ENCODE data around the gene WRAP73. TPM values are rescaled to one million over a fixed set of nuclear protein-coding genes. Genes with fewer than 3 reads are reported as not detected.

WRAP73 gene, protein sequence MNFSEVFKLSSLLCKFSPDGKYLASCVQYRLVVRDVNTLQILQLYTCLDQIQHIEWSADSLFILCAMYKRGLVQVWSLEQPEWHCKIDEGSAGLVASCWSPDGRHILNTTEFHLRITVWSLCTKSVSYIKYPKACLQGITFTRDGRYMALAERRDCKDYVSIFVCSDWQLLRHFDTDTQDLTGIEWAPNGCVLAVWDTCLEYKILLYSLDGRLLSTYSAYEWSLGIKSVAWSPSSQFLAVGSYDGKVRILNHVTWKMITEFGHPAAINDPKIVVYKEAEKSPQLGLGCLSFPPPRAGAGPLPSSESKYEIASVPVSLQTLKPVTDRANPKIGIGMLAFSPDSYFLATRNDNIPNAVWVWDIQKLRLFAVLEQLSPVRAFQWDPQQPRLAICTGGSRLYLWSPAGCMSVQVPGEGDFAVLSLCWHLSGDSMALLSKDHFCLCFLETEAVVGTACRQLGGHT
- 8.9 TPM for total RNA-seq

DNA sequence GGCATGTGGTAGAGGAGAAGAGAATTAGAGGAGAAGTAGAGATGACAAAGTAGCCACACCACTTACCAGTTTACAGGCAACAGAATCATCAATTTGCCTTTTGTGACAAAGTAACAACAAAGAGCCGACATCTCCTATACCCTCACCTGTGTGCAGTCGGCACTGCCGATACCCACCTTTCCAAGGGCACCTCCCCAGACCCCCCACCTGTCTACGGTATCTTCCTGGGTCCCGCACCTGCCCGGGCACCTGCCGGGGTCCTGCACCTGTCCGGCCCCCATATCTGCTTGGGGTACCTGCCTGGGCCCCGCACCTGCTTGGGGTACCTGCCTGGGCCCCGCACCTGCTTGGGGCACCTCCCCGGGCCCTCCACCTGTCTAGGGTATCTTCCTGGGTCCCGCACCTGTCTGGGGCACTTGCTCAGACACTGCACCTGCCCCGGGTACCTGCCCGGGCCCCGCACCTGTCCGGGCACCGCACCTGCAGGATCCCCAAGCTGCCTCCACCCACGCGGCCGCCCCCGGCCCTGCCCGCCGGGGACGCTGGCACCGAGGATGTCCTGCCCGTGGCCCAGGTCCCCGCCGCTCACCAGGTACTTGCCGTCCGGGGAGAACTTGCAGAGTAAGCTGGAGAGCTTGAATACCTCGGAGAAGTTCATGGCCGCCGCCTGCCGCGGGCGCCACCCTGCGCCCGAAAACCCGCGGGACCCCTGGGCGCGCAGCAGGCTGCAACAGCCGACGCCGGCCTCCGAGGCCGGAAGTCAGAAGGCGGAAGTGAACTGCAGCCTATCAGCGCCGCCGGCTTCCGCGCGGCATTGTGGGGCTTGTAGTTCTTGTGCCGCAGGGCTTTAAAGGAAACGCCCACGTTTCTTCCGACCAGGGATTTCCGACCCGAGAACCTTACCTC is at the start of gene WRAP73:
Gene WRAP73, minus strand, starts transcription at position 762 of the 906 bp plus-strand sequence. Its CDS starts 104 bp downstream, at position 658.
- ATAC-seq (peak; percentile 94), DNase-seq (ENCODE audit: low spot score) (peak; percentile 88)

DNA sequence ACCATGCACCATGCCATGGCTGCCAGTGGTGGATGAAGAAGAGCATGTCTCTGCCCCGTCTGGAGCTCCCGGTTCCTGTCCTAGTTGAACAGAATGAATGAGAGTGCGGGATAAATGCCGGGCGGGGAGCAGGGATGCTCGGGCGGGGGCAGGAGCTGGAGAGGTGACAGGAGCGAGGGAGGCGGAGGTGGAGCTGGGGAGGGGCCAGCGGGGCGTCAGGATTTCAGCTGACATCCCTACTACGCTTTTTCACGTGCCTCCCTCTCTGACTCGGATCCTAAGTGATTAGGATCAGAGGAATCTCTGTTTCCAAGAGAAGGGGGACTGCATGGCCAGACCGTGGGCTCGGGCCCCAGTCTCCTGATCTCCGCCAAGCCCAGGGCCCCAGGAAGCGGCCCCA is 49.7 kb upstream of the WRAP73 start:
- DNase-seq (ENCODE audit: low spot score), result no peak
- ATAC-seq, result no peak

DNA sequence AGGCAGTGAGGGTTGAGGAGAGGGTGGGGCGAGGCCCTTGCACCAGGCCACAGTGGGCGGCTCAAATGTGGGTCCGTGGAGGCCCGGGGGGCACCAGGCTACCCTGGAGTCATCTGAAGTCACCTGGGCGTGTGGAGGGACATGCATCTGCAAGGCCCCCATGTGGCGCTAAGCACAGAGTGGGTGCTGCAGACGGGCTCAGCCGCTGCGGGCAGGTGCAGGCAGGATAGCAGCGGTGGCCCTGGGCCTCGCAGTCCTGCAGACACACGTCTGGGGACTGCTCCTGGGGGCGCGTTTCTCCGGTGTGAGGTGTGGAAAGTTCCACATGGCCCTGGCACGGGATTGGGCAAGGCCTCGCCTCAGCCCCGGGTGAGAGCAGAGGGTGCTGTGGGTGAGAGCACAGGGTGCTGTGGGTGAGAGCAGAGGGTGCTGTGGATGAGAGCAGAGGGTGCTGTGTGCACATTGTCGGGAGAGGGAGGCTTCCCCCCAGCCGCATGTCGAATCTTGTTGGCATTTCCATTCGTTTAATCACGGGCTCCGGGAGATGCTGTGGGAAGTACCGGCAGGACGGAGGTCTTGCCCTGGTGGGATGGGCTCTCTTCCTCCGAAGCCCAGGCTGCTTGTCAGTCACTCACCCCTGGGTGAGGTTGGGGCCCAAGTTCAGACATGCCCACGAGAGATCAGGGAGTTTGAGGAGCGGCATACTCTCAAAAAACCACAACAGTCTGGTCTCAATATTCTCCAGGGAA is 48.9 kb upstream of the WRAP73 start:
- no peak for DNase-seq (ENCODE audit: low spot score)

DNA sequence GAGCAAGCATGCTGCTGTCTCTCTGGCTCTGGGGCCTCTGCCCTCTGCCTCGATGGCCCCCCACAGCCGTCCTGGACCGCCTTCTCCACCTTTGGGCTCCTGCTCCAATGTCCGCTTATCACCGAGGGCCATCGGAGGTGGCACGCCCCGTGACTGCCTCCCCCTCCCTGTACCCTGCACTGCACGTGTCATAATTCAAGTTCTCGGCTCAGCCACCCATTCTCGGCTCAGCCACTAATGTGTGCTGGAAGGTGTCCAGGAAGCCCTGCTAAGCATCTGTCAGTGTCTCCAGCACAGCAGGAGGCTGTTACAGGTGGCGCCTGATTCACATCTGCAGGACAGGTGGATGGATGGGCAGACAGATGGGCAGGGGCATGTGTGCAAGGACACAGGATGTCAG is 47.9 kb upstream of the WRAP73 start:
- DNase-seq (ENCODE audit: low spot score) (no peak), ATAC-seq (no peak)

More for the DNA sequence above, 48.9 kb upstream of the WRAP73 start:
- no peak for ATAC-seq

DNA sequence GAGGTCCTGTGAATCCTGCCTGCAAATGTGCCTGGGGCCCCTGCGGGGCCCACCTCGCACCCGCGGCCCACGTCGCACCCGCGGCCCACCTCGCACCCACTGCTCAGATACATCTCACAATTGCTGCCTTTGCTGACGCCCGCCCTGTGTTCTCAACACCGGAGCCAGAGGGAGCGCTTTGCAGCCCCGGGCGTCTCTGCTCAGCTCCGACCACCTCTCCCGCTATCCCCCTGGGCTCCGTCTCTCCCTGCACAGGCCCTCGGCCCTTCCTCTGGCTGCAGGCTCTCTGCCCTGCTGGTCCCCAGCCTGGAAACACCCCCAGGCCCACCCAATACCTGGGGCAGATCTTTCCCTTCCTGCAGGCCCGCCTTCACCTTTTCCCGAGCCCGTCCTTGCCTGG is 47.2 kb upstream of the WRAP73 start:
- DNase-seq (ENCODE audit: low spot score), result no peak
- ATAC-seq, result no peak

DNA sequence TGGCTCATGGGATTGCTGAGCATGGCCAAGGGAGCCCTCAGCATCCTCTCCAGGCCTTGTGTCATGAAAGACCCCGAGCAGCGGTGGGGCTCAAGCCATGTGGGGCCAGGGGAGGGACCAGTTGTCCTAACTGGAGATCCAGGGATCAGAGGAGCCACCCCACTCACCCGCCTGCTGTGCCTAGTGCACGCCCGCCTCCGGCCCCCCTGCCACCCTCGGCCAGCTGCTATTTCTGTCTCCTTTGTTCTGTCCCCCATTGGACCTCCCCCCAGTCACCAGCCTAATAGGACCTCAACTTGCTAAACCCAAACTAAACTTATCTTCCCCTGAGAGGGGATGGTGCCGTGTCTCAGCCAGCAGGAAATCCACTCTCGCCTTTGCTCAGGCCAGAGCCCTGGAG is 46.8 kb upstream of the WRAP73 start:
- ATAC-seq (no peak), DNase-seq (ENCODE audit: low spot score) (no peak)

DNA sequence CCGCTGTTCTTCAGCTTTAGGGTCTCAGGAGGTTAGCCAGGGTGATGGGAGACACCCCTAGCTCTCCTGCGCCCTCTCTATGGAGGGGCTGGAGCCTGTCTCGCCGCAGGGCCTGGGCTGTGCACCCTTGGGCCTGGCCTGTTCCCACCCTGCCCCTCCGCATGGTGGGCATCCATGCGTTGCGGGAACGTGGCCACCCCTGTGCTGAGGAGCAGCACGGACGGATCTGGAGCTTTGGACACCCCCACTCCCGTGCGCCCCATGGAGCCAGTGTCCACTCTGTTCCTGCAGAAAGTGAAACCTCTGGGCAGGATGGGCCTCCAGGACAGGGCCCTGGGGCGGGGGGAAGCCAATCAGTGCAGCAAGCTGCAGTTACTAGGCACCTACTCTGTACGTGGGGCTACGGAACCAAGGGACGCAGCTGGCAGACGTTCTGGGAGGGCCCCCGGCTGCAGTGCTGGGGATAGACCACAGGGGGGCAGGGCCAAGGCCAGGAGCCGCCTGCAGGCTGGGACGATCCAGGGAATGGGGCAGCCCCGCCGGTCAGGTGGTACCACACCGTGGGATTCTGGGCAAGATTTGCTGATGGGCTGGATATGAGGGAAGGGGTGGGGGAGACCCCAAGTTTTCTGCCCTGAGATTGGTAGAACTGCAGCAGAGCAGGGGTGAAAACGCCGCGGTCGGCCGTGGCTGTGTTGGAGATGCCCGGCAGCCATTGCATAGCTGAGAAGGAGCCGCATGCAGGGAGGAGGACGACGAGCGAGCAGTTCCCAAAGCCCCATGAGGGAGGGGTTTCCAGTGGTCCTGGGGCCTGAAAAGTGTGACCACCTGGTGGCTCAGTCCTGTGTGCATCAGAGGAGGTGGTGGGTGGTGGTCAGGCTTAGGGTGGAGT is 45.7 kb upstream of the WRAP73 start:
- ATAC-seq (peak; percentile 93), DNase-seq (ENCODE audit: low spot score) (no peak)

DNA sequence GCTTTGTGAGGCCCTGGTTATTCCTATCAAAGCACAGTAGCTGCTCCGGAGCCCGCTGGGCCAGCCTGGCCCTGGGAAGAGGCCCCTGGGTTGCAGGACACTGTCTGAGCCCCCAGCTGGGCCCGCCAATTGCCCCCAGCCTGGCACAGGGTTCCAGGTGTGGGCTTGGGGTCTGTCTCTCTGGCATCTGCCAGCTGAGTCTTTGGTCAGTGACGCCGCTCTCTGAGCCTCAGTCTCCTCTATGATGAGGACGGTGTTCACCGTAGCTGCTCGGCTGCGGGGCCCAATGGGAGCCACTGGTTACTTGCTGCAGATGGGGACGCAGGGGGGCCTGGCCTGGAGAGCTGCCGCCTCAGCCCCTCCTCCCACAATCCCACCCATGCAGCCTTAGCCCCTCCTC is 43.4 kb upstream of the WRAP73 start:
- DNase-seq (ENCODE audit: low spot score) (no peak), ATAC-seq (no peak)

DNA sequence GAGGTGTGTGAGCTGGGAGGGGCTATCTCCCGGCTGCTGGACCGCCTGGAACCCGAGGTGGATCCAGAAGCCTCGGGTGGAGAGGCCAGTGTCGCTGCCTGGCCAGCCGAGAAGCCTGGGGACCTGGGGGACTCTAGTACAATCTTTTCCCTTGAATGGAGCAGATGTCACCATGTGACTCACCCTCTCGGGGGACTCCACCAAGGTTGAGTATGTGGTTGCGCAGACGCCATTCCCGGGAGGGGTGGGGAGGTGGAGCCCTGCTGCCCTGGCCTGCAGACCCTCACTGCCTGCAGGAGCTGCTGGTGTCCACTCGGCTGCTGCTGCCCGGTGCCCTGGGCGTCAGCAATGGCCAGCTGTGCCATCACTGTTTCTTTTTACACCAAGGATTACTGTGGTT is 42.7 kb upstream of the WRAP73 start:
- DNase-seq (ENCODE audit: low spot score), result no peak
- ATAC-seq, result no peak

DNA sequence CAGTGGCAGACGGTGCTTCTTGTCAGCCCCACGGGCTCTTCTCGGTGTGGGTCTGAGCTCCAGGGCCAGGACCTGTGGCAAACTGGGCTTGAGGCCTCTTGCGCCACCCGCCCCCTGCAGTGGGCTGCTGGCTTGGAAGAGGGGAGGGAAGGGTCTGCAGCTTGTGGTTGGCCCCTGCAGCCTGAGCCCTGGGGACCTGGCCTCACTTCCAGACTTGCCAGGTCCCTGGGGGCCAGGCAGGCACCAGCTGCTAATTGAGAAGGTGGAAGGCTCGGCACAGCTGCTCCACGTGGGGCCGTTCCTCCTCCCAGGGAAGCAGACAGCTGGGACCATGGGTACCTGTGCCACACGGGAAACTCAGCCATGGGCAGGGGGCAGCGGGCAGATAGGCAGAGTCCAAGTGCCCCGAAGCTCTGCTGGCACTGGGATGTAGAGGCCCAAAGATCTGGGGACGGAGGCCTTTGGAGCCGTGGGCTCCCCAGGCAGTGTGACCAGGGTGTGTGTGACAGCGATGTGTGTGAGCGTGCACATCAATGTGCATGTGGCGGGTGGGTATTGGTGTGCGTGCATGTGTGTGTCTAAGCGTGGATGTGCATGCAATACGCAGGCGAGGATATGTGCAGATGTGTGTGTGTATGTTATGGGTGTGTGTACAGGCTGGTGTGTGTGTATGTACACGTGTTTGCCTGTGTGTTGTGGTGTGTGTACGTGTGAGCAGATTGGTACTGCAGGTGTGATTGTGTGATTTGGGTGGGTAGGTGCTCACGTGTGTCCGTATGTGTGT is 41.7 kb upstream of the WRAP73 start:
- DNase-seq (ENCODE audit: low spot score) (no peak), ATAC-seq (no peak)

DNA sequence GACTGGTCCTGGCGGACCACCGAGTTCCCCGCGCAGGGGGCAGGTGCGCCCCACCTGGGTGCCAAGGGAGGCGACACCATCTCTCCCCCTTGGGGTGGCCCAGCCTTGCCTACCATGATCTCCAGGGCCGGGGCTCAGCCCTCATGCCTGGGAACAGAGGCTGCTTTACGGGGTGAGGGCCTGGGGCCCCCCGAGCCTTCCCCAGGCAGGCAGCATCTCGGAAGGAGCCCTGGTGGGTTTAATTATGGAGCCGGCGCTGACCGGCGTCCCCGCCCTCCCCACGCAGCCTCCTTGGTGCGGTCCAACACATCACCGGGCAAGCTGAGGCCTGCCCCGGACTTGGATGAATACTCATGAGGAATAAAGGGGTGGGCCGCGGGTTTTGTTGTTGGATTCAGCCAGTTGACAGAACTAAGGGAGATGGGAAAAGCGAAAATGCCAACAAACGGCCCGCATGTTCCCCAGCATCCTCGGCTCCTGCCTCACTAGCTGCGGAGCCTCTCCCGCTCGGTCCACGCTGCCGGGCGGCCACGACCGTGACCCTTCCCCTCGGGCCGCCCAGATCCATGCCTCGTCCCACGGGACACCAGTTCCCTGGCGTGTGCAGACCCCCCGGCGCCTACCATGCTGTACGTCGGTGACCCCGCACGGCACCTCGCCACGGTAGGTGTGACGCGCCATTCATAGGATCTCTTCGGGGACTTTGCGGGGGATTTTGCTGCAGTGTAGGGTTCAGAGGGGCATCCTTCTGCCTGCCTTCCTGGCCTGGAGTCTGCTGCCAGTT is 40.6 kb upstream of the WRAP73 start:
- no peak for ATAC-seq
- DNase-seq (ENCODE audit: low spot score), result no peak

DNA sequence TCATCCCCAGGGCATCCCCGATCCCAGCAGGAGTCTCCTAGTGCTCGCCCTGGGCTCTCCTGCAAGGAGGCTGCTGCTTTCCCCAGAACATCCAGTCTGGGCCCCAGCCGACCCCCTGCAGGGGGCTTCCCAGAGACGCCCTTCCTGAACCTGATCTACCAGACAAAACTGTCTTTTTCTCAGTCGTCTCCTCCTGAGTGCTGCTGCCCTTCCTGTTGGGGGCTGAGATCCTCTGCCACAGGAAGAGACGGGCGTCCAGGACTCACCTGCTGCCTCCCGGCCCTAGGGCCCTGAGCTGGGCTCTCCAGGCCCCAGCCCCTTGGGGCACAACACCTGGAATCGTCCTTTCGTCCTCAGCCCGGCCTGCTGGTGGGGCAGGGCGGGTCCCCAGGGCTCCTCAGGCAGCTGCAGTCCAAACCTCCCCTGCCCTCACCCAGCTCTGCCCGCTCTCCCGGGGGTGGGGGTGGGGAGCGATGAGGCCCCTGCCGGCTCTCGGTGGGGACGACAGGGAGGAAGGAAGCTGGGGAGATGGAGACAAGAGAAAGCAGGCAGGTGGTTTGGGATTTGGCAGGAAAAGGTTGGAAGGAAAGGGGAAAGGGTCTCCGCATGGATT is 39.3 kb upstream of the WRAP73 start:
- ATAC-seq (no peak), DNase-seq (ENCODE audit: low spot score) (no peak)

DNA sequence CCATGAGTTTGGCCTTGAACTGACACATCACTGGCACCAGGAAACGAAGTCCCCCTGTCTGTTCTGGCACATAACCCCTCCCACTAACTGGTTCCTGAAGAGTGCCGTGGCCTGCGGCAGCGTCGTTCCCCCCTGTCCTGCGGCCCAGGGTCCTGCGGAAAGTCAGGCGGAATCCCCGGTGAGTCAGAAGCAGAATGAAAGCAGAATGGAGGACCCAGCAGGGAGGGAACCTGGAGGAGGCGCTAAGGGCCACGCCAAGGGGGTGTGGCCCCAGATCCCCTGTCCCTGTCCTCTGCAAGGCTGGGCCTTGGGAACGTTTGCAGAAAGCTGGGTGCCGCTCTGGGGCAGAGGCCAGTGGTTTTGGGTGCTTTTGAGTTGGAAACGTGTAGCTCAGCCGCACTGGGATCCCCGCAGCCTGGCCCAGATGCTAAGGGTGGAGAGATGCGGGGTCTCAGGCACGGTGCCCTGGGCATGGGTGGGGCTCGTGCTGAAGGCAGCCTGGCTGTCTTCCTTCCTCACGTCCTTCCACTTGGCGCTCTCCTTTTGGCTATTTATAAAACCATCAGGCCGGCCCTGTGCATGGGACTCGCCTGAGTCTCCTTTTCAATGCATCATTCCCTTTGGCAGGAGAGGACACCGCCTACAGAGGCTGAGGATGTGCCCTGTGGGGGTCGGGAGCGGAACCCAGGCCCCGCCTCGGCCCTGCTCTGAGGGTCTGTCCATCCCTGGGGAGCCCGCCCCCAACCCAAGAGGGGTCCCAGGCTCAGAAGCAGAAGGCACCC is 38.6 kb upstream of the WRAP73 start:
- DNase-seq (ENCODE audit: low spot score), result no peak
- ATAC-seq, result no peak

DNA sequence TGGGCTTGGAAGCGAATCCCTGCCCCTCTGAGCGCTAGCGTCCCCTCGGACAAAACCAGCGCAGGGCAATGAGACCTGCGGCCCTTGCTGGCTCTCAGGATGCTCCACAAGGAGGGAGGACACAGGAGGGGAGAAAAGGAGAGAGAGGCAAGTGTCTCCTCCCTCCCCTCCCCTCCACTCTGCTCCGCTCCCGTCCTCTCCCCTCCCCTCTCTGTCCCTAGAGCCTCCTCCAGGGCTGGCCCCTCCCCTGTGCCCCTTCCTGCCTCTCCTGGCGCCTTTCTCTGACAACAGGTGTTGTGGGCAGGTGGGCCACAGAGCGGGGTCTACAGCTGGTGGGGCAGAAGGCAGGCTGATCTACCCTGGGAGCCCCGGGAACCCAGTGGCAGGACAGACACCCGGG is 37.6 kb upstream of the WRAP73 start:
- ATAC-seq, result no peak

DNA sequence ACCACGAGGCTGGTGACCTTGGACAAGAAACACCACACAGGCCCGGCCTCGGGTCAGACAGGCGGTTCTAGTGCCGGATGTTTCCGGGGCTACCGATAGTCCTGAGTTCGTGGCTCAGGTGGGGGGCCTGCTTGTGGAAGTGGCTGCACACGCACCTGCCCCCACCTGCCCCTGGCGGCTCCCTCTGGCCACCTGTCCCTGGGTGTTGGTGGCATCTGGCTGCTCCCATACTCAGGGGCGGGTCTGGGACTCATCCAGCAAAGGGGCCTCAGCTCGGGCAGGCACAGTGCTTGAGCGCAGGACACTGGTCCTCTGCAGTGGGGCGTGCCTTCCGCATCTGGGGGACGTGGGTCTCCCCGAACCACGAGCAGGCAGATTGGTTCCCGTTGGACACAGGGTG is 36.0 kb upstream of the WRAP73 start:
- ATAC-seq (no peak), DNase-seq (ENCODE audit: low spot score) (no peak)

More for the DNA sequence above, 37.6 kb upstream of the WRAP73 start:
- no peak for DNase-seq (ENCODE audit: low spot score)

DNA sequence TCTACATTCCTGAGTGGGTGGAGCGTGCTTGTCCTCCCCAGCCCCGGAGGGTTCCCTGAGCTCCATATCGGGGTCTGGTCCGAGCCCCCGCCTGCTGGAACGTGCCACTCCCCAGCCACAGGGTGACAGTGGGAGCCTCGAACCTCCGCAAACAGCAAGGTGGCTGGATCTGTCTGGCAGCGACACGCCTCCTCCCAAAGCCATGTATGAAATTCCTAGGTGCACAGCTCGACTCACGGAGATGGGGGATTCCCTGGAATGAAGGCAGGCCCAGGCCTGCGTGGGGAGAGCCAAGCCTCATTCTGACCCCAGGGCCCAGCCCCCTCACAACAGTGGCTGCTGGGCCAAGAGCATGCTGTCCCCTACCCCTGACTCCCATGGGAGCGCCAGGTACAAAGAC is 35.3 kb upstream of the WRAP73 start:
- DNase-seq (ENCODE audit: low spot score) (no peak), ATAC-seq (no peak)

DNA sequence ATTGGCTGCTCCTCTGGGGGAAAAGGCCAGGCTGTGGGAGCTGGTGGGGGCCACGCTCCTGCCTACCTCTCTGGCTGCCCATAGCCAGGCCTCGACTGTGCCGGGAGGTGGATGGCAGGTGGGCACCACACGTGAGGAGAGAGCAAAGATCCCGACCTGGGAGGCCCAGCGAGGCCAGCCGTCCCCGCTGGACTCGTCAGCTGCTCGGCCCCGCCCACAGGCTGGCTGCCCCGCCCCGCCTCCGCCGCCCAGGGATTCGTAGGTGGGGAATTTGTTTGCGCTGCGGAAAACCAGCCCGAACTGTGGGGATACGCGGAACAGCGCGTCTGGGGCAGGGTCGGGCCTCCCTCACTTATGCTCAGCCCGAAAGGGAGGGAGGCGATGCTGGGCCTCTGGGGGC is 34.1 kb upstream of the WRAP73 start:
- no peak for DNase-seq (ENCODE audit: low spot score)
- ATAC-seq, result no peak

Measured in left lobe of liver (tissue), 2 donors.